NCI-H2107 treated with DMSO at 0.1 percent for 48 hours (cell line): ENCODE measurements around the gene SUOX.
"Not testable (repeated sequence)": the region's sequence is repeated elsewhere in the genome, so short reads cannot be mapped to it uniquely, and the experiment has no call there.

Source experiments
- DNase-seq: peaks from one replicate; lab custom pipeline; 2025; ENCODE audit not compliant: unreplicated experiment; lab: John Stamatoyannopoulos, UW

SUOX gene

DNA sequence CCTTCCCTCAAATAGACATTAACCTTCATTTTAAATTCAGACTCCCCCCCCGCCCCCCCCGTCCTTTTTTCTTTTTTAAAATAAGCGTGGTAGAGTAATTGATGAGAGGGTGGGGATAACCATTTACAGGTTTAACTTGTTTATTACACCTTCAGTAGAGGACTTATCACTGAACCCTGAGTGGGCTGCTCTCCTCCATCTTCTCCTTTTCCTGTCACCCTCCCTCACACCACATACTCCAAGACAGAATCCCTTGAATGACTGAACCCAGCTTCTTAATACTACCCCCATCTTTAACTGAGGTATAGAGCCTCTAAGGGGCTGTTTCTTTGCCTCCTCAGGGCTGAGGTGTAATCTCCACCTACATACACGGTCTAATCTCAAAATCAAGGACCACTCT, 20.1 kb downstream of the SUOX start:
- DNase-seq: no peak

DNA sequence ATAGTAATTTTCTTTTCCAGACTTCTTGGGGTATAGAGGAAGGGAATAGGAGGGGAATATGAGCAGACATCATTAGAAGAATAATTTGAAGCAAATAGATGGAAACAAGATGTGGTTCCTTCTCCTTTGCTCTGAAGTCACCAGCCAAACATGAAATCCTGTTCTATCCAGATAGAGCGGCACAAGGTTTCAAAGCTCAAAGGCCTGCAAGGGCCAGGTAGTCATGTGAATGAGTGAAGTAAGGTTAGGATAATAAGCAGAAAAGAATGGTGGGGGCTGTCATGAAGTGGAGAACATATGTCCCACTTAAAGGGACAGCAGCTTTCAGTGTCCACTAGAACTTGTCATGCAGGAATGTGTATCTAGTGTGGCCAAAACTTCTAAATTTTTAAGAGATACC, 21.3 kb downstream of the SUOX start:
- no peak for DNase-seq

DNA sequence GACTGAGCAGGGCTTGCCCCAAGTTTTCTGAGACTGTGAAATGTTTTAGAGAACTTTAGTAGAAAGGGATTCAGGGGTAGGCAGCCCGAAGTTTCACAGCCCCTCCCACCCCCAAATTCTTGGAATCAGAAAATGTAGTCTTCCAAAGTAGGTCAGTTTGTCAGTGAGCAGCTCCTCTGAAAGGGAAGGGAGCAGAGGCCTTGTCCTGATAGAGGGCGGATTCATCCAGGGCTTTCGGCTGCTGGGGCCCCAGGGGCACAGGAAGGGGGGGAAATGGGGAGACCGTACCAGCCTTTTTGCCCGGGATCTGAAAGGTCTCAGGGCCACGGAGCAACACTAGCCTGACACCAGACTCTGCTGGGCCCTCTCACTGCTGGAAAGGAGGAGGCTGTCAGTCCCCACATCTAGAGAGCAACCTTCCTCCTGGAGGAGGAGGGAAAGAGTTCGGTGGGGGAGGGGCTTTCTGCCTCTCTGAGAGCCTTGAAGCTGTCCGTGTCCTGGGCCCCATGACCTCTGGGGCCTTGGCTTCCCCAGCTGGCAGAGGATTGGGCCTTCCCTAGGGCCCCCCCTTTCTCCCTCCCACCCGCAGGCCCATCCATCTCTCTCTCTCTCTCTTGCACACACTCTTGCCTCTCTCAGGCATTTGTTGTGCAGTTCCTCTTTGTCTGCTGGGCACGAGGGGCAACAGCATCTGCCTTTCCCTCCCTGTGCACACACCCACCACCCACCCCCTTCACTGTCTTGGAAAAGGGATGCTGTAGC, 23.5 kb downstream of the SUOX start, which contains the start of gene IKZF4:
IKZF4 (plus strand) TSS at position 621 of the 762 bp plus-strand sequence. CDS start 451 bp downstream, outside the sequence.
- peak; percentile 28 for DNase-seq

DNA sequence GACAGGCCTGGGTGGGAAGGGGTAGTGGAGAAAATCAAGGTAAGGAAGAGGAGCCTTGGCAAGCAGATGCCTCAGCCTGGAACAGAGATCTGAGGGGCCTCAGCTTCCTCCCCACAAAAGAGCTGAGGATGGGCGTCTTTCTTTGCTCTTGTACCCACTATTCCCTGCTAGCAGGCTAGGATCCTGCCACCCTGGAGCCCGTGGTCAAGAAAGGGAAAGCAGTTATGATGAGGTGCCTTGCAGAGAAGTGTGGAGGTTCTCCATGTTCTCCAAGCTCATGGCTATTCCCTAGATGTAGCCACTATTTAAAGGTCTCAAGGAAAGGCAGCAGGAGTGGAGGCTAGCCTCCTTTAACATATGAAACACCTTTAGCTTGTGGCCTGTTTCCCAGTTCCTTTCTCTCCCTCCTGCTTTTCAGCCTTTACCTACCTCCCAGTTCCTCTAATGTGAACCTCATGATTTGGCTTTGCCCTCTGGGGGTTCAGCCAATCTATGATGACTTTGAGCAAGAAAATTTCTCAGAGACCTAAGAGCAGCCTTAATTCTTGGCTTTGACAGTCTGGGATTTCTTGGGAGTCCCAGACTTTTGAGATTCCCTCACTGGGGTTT, 24.9 kb downstream of the SUOX start:
- DNase-seq: no peak

DNA sequence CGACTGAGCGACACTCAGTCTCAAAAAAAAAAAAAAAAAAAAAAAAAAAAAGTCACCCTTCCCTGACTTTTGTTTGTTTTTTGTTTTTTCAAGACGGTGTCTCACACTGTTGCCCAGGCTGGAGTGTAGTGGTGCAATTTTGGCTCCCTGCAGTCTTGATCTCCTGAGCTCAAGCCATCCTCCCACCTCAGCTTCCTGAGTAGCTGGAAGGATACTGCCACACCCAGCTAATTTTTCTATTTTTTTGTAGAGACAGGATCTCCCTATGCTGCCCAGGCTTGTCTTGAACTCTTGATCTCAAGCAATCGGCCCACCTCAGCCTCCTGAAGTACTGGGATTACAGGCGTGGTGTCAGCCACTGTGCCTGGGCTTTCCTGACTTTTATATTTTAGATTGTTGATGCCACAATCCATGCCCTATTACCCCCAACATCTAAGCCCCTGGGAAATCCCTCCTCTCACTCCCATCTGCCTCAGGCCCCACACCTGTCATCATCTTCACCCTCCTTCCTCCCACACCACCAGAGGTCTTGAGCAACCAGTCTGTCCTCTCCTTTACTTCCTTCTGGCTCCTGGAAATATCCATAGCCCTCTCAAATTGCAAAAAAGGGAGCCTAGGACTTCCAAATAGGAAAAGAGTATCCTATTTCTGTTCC, 31.6 kb downstream of the SUOX start:
- DNase-seq: no peak

DNA sequence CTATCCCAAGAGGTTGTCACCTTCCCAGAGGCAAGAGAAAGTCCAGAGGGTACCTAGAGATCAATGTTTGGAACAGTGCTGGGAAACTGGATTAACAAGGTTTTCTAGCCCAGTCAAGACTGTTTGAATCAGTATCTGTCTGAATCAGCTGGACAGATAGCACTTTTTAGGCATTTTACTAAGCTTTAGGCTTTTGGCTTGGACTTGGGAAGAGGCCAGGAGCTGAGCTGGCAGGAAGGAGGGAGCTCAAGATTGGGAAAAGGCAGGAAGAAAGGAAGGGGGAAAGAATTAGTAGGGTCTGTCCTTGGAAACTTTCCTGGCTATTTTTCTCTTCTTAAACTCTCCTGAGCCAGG, 32.1 kb downstream of the SUOX start:
- no peak for DNase-seq

DNA sequence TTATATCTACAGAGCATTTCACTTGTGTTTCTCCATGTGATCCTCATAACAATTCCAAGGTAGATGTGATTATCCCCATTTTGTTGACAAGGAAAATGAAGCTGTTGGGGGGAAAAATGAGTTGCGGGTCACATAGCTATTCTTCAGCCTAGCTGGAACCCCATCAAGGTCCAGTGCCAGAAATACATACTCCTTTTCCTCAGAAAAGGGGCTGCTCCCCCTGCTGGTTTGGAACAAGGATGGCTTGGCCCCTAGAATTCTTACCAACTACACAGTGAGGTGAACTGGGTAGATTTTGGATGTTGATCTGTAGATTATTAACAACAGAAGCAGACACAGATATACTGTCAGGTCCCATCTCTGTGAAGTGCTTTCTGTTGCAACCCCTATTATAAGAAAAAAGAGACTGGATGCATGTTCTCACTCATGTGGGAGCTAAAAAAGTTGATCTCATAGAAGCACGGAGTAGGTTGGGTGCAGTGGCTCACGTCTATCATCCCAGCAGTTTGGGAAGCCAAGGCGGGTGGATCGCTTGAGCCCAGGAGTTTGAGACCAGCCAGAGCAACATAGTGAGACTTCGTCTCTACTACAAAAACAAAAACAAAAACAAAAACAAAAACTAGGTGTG, 32.7 kb downstream of the SUOX start:
- peak; percentile 31 for DNase-seq

DNA sequence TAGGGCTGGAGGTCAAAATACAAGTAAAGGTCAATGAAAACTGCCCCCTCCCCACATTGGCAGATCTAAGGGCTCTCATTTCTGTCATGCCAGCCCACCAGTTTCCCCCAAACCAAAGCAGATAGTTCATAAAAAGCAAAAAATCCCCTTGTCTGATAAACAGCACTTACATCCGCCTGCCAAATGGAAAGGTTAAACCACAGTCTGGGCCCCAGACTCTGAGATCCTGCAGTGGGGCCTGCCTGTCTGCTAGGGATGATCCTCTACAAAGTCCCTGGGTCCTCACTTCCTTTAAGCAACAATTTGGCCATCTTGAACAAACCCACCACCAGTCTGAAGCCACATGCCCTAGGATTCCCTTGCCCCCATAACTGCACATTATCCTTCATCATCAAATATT, 34.9 kb downstream of the SUOX start:
- no peak for DNase-seq

DNA sequence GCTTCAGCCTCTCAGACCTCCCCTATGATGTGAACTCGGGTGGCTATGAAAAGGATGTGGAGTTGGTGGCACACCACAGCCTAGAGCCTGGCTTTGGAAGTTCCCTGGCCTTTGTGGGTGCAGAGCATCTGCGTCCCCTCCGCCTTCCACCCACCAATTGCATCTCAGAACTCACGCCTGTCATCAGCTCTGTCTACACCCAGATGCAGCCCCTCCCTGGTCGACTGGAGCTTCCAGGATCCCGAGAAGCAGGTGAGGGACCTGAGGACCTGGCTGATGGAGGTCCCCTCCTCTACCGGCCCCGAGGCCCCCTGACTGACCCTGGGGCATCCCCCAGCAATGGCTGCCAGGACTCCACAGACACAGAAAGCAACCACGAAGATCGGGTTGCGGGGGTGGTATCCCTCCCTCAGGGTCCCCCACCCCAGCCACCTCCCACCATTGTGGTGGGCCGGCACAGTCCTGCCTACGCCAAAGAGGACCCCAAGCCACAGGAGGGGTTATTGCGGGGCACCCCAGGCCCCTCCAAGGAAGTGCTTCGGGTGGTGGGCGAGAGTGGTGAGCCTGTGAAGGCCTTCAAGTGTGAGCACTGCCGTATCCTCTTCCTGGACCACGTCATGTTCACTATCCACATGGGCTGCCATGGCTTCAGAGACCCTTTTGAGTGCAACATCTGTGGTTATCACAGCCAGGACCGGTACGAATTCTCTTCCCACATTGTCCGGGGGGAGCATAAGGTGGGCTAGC, 37.7 kb downstream of the SUOX start:
- no peak for DNase-seq

DNA sequence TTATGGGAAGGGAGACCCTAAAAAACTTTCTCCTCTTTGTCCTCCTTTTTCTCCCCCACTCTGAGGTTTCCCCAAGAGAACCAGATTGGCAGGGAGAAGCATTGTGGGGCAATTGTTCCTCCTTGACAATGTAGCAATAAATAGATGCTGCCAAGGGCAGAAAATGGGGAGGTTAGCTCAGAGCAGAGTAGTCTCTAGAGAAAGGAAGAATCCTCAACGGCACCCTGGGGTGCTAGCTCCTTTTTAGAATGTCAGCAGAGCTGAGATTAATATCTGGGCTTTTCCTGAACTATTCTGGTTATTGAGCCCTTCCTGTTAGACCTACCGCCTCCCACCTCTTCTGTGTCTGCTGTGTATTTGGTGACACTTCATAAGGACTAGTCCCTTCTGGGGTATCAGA, 40.1 kb downstream of the SUOX start:
- no peak for DNase-seq

DNA sequence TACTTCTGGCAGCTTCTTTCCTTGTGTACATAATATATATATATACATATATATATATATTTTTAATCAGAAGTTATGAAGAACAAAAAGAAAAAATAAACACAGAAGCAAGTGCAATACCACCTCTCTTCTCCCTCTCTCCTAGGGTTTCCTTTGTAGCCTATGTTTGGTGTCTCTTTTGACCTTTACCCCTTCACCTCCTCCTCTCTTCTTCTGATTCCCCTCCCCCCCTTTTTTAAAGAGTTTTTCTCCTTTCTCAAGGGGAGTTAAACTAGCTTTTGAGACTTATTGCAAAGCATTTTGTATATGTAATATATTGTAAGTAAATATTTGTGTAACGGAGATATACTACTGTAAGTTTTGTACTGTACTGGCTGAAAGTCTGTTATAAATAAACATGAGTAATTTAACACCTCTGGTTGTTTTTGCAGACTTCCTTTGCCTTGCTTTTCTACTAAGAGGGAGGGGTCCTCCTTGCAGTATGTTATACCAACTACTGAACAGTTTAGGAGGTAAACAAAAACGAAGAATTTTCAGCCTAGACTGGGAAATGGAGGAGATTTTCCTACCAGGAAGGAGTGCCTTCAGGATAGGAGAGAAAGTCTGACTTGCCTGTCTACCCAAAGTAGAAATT, 41.1 kb downstream of the SUOX start:
- no peak for DNase-seq

DNA sequence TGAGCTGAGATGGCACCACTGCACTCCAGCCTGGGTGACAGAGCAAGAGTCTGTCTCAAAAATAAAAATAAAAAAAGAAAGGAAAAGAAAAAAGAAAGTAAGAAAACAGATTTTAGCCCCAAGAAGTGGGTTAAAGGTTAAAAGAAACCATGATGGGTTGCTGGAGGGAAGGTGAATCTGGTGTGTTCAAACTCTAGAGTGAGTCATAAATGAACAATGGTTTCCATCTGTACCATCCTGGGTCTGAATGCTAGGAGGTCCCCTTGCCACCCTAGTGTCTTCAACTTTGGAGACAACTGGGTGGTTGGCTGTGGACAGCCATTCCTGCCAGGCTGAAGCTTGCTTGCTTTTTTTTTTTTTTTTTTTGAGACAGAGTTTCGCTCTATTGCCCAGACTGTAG, 43.1 kb downstream of the SUOX start:
- no peak for DNase-seq

DNA sequence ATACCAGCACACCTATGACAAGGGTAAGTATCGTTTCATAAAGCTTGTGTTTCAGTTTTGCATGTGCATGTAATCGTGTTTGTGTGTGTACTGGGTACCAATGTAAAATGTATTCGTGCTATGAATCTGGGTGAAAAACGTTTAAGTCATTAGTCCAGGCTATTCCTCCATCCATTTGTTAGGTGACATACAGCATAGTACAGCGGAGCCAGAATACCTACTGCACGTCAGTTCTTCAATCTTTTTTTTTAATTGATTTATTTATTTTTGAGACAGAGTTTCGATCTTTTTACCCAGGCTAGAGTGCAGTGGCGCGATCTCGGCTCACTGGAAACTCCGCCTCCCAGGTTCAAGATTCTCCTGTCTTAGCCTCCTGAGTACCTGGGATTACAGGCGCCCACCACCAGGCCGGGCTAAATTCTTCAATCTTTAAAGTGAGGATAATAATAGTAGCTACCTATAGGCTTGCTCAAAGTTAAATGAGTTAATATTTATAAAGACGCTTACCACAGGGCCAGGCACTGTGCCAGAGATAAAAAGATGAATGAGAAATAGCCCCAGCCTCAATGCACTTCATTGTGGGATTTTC, 44.0 kb downstream of the SUOX start:
- no peak for DNase-seq

DNA sequence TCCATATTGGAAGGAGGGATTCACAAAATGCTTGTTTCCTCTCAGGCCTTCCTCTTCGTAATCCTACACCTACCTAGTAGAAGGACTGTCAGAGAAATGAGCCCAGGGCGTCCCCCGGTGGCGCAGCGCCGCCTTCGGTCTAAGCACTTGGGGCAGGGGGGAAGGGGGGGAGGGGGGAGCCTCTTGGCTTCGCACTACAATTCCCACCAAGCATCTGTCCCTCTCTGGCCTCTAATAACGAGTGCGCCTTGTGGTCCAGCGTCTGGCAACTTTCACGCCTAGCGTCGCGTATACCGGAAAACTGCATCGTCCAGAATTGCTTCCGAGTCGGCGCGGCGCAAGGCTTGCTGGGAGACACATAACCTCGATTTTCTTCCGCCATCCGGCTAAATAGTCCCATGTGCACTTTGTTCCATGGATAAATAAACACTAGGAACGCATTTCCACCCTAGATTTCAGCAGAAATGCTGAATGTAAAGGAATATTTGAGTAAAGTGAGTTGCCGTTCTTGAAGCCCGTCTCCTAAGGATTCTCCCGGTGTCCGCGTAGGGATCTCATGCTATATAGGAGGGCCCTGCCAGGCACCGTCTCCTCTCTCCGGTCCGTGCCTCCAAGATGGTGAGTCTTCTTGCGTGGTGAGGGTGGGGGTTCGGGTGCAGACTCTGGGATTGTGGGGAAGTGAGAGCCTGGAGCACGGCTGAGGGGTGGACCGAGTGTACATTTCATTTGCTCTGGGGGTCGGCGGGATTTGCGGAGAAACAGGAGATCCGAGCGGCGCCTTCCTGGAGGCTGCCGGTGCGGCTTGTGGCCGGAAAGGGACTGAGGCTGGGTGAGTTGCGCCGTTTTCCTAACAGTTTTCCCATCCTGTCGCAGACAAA, 44.7 kb downstream of the SUOX start, which contains the start of gene RPS26:
RPS26 (plus strand) TSS at position 367 of the 878 bp plus-strand sequence; CDS start at position 616, 249 bp downstream.
- DNase-seq: peak; percentile 99

DNA sequence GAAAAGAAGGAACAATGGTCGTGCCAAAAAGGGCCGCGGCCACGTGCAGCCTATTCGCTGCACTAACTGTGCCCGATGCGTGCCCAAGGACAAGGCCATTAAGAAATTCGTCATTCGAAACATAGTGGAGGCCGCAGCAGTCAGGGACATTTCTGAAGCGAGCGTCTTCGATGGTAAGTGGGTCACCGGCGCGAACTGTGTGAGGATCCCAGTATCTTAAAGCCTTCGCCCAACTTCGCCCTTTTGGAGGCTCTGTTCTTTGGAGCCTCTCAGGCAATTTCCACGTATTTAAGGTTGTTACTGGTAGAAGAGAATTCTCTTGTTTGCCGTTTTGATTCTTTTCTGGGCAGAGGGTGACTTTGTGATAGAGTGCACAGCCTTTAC, 45.3 kb downstream of the SUOX start:
- DNase-seq: not testable (repeated sequence)

DNA sequence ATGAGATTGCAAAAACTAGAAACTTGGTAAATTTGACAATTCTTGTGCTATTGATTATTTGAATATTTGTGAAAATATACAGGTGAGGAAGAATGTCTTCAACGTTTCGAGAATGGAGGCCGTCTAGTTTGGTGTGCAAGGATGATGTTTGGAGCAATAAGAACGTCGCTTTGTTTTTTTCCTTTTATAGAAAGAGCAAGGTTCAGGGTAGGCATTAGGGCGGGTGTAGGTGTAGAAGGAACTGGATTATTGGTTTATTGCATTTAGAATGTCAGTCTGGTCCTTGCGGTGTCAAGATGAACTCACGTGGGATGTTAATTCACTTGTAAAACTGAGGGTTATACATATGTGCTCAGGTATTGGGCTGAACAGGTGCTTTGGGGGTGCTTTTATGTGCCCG, 45.8 kb downstream of the SUOX start:
- no peak for DNase-seq

DNA sequence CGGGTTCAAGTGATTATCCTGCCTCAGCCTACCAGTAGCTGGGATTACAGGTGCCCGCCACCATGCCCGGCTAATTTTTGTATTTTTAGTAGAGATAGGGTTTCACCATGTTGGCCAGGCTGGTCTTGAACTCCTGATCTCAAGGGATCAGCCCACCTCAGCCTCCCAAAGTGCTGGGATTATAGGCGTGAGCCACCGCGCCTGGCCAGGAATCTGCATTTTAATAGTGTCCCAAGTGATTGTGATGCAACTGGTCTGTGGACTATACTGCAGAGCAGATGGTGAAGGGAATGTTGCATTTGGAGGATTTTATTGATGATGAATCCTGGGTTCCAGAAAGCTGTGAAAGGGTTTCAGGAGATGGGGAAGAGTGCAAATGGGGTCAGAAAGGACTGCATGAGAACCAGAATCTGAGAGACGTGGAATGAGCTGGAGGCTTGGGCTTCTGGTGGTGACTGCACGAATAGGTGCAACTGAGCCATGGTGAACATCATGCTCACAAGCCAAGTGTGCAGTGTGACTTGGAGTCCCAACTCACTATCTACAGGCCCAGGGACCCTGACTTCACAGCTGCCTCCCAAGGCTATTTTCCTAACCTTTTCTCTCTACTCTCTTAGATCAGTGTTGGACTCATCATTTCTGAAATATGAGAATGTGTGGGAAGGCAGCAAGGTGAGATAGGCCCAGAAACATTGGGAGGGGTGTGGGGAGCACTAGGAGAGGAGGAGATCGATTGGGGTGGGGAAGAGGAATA, 49.1 kb downstream of the SUOX start:
- DNase-seq: no peak

DNA sequence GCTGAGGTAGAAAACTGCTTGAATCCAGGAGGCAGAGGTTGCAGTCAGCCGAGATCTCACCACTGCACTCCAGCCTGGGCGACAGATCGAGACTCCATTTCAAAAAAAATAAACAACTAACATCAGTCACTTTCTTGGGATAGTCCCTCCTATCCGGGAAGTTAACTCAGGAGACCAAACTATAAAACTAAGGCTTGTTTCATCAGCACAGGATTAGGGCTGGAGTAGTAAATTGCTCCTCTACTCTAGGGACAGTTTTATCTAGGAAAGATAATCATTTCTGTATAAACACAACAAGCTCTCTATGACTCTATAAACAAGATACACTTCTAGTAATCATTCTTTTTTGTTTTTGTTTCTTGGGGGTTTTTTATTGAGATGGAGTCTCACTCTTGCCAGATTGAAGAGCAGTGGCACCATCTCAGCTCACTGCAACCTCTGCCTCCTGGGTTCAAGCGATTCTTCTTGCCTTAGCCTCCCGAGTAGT, 56.4 kb downstream of the SUOX start:
- no peak for DNase-seq
